CD4-positive, alpha-beta T cell treated with Interleukin-17A for 4 hours (primary cell): Measurements from ENCODE around the gene PGGHG.
"Not testable (repeated sequence)": the region's sequence is repeated elsewhere in the genome, so short reads cannot be mapped to it uniquely, and the experiment has no call there.

Experiments
- DNase-seq: peaks from one replicate; pipeline ENCODE4 v3.0.0-alpha.2; 2020; ENCODE audit warnings: mixed read lengths

The PGGHG gene

DNA sequence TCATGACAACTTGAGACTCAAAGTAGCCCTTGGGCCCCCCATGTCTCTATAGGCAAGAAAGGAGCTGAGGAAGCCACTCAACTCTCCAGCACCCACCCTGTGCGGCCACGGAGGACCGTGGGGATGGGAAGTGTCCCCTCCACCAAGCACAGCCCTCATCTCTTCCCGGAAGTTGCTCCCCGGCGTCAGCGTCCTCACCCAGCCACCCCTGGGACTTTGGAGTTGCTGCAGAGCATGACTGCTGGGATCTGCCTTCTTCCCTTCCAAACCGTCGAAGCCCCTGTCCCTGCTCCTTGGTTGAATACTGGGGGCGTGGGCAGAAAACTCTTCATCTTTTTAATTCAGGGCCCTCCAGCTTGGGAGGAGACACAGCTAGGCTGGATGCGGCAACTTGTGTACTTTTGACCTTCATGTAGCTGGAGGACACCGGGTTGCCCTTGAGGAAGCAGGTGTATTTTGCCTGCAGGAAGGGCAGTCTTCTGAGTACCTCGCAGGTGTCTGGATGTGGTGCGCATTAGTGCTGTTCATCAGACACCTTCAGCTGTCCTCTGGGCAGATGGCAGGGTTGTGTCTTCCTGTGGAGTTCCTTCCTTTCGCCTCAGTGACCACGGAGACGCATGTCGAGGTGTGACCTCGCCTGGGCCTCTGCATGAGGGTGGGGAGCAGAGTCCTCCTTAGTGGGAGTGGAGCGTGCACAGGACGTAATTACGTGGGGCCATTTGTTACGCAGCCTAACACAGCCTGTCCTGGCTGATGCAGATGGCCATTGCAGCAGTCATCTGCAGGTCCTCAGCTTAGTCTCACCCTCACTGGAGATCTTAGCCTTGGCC is 43.9 kb downstream of the PGGHG start:
- no peak for DNase-seq

DNA sequence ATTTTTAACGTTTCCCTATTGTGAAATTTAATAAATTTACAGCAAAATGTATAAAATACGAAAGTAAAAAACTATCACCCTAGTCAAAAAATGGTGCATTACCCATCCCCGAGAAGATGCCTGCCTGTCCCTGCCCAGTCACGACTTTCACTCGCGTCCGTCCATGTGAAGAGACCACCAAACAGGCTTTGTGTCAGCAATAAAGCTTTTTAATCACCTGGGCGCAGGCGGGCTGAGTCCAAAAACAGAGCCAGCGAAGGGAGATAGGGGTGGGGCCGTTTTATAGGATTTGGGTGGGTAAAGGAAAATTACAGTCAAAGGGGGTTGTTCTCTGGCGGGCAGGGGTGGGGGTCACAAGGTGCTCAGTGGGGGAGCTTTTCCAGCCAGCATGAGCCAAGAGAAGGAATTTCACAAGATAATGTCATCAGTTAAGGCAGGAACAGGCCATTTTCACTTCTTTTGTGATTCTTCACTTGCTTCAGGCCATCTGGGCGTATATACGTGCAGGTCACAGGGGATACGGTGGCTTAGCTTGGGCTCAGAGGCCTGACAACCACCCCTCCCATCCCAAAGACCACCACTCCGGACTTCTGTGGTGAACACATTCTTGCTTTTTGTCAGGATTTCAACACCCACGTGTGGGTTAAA is 44.8 kb downstream of the PGGHG start:
- DNase-seq, result not testable (repeated sequence)

DNA sequence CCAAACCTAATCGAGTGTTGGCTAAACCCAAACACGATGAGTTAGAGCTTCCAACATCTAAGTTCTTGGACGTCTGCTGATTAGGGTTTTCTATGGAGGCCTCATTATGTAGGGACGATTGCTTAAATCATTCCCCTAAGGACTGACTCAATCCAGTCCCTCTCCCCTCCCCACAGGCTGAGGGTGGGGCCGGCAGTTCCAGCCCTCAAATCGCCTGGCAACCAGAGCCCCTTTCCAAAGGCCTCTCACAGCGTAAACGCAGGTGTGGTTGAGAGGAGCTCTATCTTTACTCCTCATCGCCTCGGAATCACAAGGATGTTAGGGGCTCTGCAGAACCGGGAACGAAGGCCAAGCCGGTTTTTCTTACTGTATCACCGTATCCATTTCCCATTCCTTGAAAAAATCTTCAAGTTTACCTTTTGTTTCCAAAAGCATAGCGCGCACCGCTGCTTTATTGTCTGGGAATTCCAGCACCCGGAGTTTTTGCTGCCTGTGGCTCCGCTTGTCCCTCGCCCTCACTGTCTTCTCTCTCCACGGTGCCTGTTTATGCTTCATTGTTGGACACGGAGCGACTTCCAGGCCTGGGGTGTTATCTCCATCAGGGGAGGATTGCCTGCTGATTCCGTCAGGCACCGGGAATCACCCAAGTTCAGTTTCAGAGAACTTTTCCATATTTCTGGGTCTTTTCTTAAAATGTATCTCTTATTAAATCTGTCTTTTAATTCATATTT is 45.5 kb downstream of the PGGHG start:
- no peak for DNase-seq

DNA sequence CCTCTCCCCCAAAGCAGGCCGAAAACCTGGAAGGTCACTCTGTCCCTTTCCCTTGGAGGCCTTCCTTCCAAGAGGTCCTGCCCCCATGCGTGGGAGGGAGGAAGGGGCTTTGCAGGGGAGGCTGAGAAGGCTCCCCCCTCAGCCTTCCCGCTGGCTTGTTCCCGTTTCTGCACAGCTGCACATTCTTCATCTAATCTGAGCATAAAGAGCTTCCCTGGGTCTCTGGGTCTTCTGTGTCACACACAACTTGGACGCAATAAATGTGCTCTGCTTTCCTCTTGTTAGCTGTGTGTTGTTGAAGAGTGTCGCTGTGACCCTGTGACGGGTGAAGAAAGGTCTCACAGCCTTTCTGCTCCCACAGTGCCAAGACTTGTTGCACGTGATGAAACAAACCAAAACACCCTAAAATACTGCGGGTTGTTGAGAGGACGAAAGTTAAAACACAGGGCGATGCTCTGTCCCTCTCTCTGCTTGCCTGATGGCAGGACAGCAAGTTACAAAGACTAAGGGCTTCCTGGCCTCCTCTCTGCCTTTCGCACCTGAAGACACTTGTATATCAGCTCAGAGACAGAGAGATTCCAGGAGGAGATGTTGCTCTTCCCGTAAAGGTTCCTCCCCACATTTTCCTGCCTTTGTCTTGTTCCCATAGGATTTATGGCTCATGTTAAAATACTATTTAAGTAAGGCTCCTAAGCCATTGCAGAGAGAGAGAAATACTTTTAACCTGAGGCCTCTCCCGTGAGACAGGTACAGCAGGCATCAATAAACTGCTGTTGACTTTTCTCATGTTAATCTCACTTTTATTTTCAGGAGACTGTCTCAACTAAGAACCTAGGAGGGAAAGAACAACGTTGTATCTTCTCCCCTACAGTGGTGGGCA is 47.1 kb downstream of the PGGHG start:
- DNase-seq, result no peak

DNA sequence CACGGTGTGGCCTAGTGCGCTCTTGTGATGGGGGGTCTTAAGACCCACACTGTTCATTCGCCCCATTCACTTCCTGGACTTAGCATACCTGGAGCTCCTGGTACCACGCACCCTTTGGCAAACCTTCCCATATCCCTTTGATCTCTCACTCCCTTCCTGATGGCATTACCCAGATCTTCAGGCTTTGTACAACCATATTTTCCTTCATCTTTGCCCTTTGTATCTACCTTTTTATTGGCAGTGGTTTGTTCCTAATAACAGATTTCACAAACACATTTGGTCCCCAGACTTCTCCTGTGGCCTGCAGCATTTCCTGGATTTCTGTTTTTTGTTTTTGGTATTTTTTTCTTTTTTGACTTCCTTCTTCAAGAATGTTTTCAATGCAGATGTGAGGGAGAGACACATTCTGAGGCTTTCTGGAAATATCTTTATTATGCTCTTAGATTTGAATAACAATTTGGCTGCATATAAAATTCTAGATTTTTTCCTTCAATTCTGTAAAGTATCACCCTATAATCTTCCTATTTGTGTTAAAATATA is 47.8 kb downstream of the PGGHG start:
- DNase-seq, result no peak

DNA sequence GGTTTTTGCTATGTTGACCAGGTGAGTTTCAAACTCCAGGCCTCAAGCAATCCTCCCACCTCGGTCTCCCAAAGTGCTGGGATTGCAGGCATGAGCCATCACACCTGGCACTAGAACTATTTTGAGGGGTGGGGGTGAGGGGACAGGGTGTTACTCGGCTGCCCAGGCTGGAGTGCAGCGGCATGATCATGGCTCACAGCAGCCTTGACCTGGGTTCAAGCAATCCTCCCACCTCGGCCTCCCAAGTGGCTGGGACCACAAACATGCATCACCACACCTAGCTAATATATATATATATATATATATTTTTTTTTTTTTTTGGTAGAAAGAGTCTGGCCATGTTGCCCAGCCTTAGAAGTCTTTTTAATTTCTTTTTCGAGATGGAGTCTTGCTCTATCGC is 48.8 kb downstream of the PGGHG start:
- no peak for DNase-seq

DNA sequence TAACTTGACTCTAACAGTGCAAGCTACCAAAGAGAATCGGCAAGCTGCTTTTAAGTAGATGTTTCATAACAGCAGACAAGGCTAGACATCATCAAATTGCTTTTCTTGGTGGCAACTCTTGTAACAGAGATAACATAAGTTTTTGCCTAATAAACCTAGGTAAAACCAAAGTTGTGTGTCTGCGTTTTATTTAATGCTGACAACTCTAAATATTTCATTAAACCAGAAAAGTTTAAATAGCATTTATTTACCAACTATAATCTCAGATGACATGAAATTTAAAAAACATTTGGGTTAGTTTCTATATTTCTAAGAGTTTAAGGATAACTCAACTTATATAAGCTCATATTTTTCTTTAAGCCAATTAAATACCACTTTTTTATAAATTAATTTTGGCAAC is 51.0 kb downstream of the PGGHG start:
- DNase-seq, result no peak

DNA sequence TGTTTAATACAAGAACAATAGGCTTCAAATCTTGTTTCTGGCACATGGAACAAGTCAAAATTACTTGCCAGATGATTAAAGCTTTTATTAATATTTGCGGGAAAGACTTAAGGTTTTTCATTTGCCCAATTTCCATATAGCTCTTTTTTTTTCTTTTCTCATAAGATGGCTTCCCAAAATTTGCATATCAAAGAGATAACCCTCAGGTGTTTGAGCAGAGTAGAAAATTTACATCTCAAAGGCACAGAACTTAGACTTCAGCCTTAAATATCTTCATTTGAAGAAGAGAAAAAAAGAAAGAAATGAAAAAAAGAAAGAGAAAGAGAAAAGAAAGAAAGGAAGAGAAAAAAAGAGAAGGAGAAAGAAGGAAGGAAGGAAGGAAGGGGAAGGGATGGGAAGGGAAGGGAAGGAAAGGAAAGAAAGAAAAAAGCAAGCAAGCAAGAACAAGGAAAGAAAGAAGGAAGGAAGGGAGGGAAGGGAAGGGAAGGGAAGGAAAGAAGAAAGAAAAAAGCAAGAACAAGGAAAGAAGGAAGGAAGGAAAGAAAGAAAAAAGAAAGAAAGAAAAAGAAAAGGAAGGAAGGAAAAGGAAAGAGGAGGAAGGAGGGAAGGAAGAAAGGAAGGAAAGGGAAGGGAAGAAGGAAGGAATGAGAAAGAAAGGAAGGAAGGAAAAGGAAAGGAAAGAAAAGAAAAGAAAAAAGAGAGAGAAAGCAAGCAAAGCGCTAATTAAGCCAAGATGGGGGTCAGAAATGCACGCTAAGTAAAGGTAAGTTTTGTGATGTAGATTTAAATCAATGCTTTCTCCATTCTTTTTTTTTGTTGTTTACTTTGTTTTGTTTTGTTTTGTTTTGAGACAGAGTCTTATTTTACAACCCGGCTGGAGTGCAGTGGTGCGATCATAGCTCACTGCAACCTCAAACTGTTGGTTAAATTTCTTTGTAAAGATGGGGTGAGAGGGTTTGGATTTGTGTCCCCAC is 51.9 kb downstream of the PGGHG start:
- DNase-seq, result no peak

DNA sequence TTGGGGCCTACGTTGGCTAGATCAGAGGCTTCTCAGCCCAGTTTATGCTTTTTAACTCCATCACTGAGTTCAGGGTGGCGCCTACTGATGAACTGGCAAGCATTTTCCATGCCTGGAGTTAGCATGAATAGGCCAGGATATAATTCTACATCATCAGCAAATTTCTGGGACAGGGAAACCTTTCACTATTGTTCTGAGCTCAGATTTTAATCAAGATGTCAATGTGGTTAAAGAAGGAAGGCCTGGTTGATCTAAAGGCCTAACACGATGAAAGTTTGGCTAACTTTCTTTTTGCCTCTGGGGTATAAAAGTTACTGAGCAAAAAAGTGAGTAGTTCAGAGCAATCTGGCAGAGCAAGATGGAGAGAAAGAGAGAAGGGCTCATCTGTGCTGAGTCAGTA is 53.4 kb downstream of the PGGHG start:
- DNase-seq, result no peak

DNA sequence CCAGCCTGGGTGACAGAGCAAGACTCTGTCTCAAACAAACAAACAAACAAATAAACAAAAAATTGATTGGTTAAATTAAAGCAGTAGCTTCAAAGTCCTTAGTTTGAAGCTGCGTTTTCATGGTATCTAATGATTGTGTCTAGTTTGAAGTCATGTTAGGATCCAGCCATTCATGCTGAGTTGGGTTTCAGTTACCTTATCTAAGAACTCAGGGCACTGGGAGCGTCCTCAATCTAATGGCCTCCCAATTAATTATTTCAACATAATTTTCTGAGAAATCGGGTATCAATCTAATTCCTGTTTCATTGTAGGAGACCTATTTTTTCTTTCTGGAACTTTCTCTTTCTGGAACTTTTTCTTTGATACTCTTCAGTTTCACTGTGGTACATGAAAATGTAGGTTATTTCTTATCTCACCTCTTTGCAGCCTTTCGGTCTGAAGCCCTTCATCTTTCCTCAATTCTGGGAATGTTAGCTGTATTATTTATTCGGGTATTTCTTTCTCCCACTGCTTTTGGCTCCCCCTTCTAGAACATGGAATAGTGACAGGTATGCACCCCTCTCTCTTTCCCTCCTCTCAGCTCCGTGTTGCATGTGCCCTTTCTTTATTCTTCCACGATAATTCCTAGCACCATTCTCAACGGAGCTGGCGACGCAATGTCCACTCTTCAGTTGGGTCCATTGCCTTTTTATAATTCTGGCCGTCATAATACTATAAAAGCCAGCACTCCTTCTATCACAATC is 56.1 kb downstream of the PGGHG start:
- DNase-seq, result no peak
